Jurkat, Clone E6-1 (cell line): Measurements from ENCODE around the gene OTUD4.
"Not testable (repeated sequence)": the region's sequence is repeated elsewhere in the genome, so short reads cannot be mapped to it uniquely, and the experiment has no call there.

Source experiments
- DNase-seq: peaks from one replicate; pipeline ENCODE4 v3.0.0-alpha.2; 2011; ENCODE audit warnings: low read depth, low spot score
- H3K4me3 ChIP-seq: 2 replicates; pipeline ENCODE4 v1.5.1; 2011; ENCODE audit warnings: mild to moderate bottlenecking, low read length, control low read depth, moderate library complexity

OTUD4 gene

GRCh38 chr4:145179861-145180297 lies 510 bp downstream of the OTUD4 start:
- DNase-seq: not testable (repeated sequence)
- H3K4me3 ChIP-seq: peak overlapping the region; percentile 71

- DNase-seq: peak; percentile 16
Observed at GRCh38 chr4:145179281-145179860, 1.0 kb downstream of the OTUD4 start.

DNA sequence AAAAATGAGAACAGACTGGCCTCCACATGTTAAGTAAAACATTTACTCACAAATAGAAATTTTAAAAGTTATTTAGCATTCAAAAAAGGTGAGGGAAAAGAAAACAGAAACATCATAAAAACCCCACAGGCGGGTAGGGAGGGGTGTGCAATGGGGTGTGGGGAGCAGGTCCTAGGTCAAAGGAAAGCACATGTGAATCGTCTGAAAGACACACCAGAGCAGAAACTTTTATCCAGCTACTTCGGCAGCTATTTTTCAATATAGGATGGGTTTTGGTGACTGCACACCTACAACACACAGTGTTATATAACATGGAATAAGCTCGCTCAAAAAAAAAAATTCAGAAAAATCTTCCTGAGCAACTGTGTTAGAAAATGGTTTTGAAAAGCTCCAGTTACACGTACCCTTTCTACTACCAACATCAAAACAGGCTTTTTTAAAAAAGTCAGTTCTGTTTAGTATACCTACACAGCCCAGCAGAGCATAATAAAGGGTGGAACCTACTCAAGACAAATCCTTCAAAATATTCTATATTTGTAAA lies 1.6 kb downstream of the OTUD4 start:
- H3K4me3 ChIP-seq: peak overlapping the region; percentile 71
- no peak for DNase-seq

More at GRCh38 chr4:145179281-145179860, 1.0 kb downstream of the OTUD4 start:
- H3K4me3 ChIP-seq: peak overlapping the region; percentile 71

- peak overlapping the region; percentile 71 for H3K4me3 ChIP-seq
- DNase-seq: no peak
Observed at GRCh38 chr4:145177906-145178538, 2.4 kb downstream of the OTUD4 start.

- peak overlapping the region; percentile 71 for H3K4me3 ChIP-seq
- no peak for DNase-seq
Observed at GRCh38 chr4:145177511-145177905, 2.9 kb downstream of the OTUD4 start.

DNA sequence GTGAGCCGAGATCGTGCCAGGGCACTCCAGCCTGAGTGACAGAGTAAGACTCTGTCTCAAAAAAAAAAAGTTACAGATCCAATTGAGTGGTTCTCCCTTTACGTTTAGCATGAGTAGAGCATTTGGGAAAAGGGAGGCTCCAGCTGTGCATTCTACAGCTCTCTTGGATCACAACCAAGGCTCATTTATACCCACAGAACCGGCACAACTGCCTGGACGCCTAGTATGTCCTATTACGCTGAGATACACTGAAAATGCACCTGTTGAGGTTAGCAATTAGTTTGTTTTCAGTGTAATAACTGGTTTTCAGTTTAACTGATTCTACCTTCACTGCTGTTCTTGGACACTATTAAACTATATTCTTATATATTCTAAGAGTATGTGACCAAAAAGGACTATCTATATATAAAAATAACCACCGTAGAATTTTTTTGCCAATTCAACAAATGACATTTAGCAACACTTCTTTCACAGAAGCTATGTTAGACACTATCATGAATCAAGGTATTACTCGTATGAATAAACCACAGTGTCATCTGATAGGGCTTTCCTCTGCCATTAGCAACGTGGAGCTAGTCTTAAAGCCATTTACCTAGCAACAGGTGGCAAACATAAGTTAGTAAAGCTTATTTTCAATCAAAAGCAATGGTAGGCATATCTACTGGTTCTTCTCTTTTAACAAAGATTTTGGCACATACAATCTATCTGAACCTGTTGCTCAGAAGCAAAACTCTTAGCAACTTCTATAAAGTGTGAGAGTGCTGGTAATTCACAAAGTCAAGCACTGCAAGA lies 3.6 kb downstream of the OTUD4 start:
- peak; percentile 34 for DNase-seq
- H3K4me3 ChIP-seq: peak overlapping the region; percentile 71

GRCh38 chr4:145171911-145172310 lies 8.5 kb downstream of the OTUD4 start:
- no peak for DNase-seq
- no peak overlapping the region for H3K4me3 ChIP-seq

GRCh38 chr4:145170223-145170622 lies 10.2 kb downstream of the OTUD4 start:
- no peak overlapping the region for H3K4me3 ChIP-seq
- no peak for DNase-seq

GRCh38 chr4:145168581-145169187 lies 11.7 kb downstream of the OTUD4 start:
- no peak overlapping the region for H3K4me3 ChIP-seq
- no peak for DNase-seq

DNA sequence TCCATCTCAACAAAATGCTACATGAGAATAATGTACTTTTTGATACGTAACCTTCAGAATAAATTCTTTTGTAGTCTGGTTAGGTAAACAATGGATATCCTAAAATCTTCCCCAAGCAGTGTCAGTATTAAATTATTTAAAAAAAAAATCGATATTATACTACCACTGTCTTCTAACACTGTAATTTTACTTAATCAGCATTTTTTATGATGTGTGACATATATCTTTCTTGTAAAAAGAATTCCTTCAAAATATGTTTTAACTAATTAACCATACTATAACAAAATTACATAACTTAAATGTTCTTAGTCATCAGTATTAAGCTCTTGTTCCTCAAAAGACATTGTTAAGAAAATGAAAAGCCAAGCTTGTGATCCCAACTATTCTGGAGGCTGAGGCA lies 12.5 kb downstream of the OTUD4 start:
- no peak overlapping the region for H3K4me3 ChIP-seq
- no peak for DNase-seq

DNA sequence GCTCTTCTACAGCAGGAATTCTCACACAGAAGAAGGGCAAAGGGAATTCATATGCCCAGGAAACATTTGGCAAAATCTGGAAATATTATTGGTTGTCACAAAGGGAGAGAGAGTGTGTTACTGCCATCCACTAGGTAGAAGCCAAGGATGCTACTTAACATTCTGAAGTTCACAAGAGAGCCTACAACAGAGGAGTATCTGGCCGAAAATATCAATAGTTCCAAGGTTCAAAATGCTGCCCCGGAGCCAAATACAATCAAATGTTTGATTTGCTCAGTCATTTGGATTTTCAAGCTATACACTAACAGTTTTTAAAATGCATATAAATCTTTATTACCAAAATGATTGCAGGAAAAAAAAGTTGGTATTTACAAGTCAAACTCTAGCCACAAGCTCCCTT lies 18.8 kb downstream of the OTUD4 start:
- no peak for DNase-seq
- no peak overlapping the region for H3K4me3 ChIP-seq

DNA sequence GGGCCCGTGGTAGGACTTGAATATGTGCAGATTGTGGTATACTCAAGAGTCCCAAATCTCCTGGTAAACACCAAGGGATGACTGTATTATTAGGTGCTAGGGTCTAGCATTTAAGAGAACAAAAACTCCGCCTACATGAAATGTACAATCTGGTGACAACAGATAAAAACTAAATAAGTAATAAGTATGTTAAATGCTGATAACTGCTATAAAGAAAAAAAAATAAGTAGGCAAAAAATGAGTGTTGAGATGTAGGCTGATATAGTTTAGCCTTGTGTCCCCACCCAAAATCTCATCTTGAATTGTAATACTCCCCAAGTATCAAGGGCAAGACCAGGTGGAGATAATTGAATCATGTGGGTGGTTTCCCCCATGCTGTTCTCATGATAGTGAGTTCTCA lies 23.4 kb downstream of the OTUD4 start:
- H3K4me3 ChIP-seq: no peak overlapping the region
- DNase-seq: no peak

DNA sequence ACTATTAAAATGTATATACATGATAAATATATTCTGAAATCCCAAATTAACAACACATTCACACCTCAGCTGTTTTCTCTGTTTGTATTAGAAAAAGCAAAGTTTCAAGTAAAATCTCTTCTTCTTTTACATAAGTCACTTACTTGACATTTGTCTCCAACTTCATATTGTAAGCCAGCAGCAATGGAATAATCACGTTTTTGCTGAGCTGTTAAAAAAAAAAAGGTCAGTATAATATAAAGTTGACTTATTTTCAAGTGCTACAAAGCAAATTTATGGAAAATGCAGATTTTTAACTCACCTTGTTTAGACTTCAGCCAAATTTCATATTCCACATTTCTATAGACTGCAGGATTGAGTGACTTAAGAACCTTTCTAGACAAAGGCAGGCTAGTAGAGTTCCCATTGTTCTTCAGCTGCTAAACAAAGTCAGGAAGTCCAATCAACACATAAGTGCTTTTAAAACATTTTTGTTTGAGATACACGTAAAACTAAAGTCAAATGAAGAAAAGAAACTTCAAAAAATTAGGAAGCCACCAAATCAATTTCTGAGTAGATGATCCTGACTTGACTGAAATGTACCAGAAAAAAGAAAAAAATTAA lies 25.0 kb downstream of the OTUD4 start:
- DNase-seq: no peak
- H3K4me3 ChIP-seq: no peak overlapping the region

GRCh38 chr4:145154573-145154972 lies 25.8 kb downstream of the OTUD4 start:
- H3K4me3 ChIP-seq: no peak overlapping the region
- no peak for DNase-seq

GRCh38 chr4:145153904-145154298 lies 26.5 kb downstream of the OTUD4 start:
- no peak for DNase-seq
- no peak overlapping the region for H3K4me3 ChIP-seq

DNA sequence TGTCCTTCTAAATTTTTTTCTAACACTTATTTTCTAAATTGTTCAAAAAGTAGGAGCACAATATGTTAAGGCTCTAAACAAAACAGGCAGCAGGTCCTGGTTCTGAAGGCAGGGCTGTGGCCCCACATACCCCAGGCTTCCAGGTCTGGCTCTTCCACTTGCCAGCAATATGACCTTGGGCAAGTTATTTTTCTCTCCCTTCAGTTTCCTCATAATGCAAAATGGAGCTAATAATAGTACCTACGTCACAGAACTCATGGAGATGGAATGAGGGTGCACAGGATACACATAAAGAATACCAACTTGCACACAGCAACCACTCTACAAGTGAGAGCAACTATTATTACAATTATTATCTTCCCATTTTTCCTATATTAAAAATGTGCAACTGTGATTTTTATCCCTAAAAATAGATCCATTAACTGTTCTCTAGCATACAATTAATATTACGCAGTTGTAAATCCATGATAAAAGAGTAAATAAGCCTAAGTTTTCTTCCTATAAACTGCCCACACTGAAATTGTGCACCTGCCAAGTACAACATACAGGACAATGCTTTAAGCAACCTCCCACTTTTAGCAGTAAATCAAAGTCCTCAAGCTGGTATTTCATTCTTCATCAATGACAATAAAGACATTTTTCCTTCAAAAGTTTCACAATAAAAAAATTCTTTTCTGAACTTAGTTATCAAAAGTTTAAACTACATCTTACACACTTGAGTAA lies 27.0 kb downstream of the OTUD4 start:
- no peak overlapping the region for H3K4me3 ChIP-seq
- no peak for DNase-seq

DNA sequence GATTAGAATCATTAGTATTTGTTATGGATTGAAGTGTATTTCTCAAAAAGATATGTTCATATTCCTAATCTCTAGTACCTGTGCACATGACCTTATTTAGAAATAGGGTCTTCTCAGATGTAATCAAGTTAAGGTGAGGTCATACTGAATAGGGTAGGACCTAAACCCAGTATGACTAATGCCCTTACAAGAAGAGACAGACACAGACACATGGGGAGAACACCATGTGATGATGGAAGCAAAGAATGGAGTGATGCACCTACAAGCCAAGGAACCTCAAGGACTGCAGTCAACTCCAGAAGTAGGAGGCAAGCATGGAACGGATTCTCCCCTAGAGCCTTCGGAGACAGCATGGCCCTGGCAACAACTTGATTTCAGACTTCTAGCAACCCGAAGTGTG lies 31.4 kb downstream of the OTUD4 start:
- no peak for DNase-seq
- H3K4me3 ChIP-seq: no peak overlapping the region

- H3K4me3 ChIP-seq, DNase-seq: not testable (repeated sequence)
Observed at GRCh38 chr4:145136219-145136618, 44.2 kb downstream of the OTUD4 start.
